Uterus (tissue), 2 donors: ENCODE results near the gene SPAG4.

ENCODE experiments used
- CTCF ChIP-seq, 4 experiments: fragments of 200-600 bp in 2 of 4; fragments of 450-650 bp in 2 of 4; sonication (generic) in 2 of 4; IDR thresholded peaks; one replicate each; pipeline ENCODE4 v1.5.1; 2016 to 2019; ENCODE audit warnings: antibody characterized with exemption in 4 of 4, mild to moderate bottlenecking in 2 of 4, moderate library complexity in 1 of 4
- POLR2A ChIP-seq, 2 donors: fragments of 450-650 bp; IDR thresholded peaks; one replicate each; pipeline ENCODE4 v1.6.1; 2016; ENCODE audit warnings: antibody characterized with exemption in 2 of 2, mild to moderate bottlenecking in 1 of 2, moderate library complexity in 1 of 2

- TF ChIP-seq POLR2A (IDR thresholded peaks at IDR 0.05) (no peak), CTCF (IDR thresholded peaks at IDR 0.05) (no peak)
Measured at GRCh38 chr20:35604449-35604747, 11.2 kb upstream of the SPAG4 start.
